MM.1S (cell line): ENCODE data around the gene BTBD9.

Source experiments
- DNase-seq: peaks from one replicate; pipeline ENCODE4 v3.0.0-alpha.2; 2015
- H2AFZ ChIP-seq: fragments of 300-600 bp; sonication (generic); 2 replicates; pipeline ENCODE4 v1.6.0; 2016; ENCODE audit warnings: antibody characterized with exemption, low read length
- H3F3A ChIP-seq: fragments of 300-600 bp; sonication (generic); 2 replicates; pipeline ENCODE4 v1.6.1; 2016; ENCODE audit warnings: mild to moderate bottlenecking, antibody characterized with exemption, low read length, moderate library complexity, mixed read lengths; ENCODE audit not compliant: insufficient read depth
- H3K27ac ChIP-seq: fragments of 300-600 bp; sonication (generic); 2 replicates; pipeline ENCODE4 v1.5.1; 2016; ENCODE audit warnings: mild to moderate bottlenecking, low read length
- H3K27me3 ChIP-seq: fragments of 300-600 bp; sonication (generic); replicated peaks from 2 replicates; pipeline ENCODE4 v1.6.0; 2016; ENCODE audit warnings: low read length; ENCODE audit not compliant: insufficient read depth
- H3K36me3 ChIP-seq: fragments of 300-600 bp; sonication (generic); replicated peaks from 2 replicates; pipeline ENCODE4 v1.6.1; 2016; ENCODE audit warnings: mild to moderate bottlenecking, low read length, mixed read lengths; ENCODE audit not compliant: insufficient read depth
- H3K4me1 ChIP-seq: fragments of 300-600 bp; sonication (generic); 2 replicates; pipeline ENCODE4 v1.6.1; 2016; ENCODE audit warnings: low read length, mixed read lengths
- H3K4me2 ChIP-seq: fragments of 300-600 bp; sonication (generic); 2 replicates; pipeline ENCODE4 v1.6.0; 2016; ENCODE audit warnings: low read depth, low read length
- H3K4me3 ChIP-seq: fragments of 300-600 bp; sonication (generic); 2 replicates; pipeline ENCODE4 v1.5.1; 2016; ENCODE audit warnings: low read length, mixed read lengths
- H3K79me2 ChIP-seq: fragments of 300-600 bp; sonication (generic); 2 replicates; pipeline ENCODE4 v1.6.1; 2016; ENCODE audit warnings: mixed run types, low read length, mixed read lengths
- H3K9ac ChIP-seq: fragments of 300-600 bp; sonication (generic); 2 replicates; pipeline ENCODE4 v1.6.1; 2016; ENCODE audit warnings: low read length, mixed read lengths
- H3K9me2 ChIP-seq: fragments of 300-600 bp; sonication (generic); replicated peaks from 2 replicates; pipeline ENCODE4 v1.6.1; 2016; ENCODE audit warnings: mild to moderate bottlenecking, low read length, mixed read lengths; ENCODE audit not compliant: insufficient read depth
- H3K9me3 ChIP-seq: fragments of 300-600 bp; sonication (generic); replicated peaks from 2 replicates; pipeline ENCODE4 v1.6.1; 2016; ENCODE audit warnings: mild to moderate bottlenecking, low read length, mixed read lengths; ENCODE audit not compliant: insufficient read depth
- H4K20me1 ChIP-seq: fragments of 300-600 bp; sonication (generic); 2 replicates; pipeline ENCODE4 v1.6.1; 2016; ENCODE audit warnings: mild to moderate bottlenecking, low read length, moderate library complexity, mixed read lengths; ENCODE audit not compliant: insufficient read depth
- CTCF ChIP-seq: fragments of 300-600 bp; sonication (generic); IDR thresholded peaks from 2 replicates; pipeline ENCODE4 v1.5.1; 2016; ENCODE audit warnings: antibody characterized with exemption, low read length, mixed read lengths
- EZH2 ChIP-seq: fragments of 300-600 bp; sonication (generic); optimal IDR thresholded peaks from 2 replicates; pipeline ENCODE3; 2017; ENCODE audit warnings: low read depth, mild to moderate bottlenecking, antibody characterized with exemption, low read length, mixed read lengths
- EZH2phosphoT487 ChIP-seq: fragments of 300-600 bp; sonication (generic); IDR thresholded peaks from 2 replicates; pipeline ENCODE4 v1.6.1; 2018; ENCODE audit warnings: antibody characterized with exemption, low read length

BTBD9 gene

GRCh38 chr6:38172739-38173410, 466.9 kb downstream of the BTBD9 start:
- Histone ChIP-seq H3K4me3 (no peak overlapping the region), H4K20me1 (no peaks in the 10 kb centered on the region), H3K79me2 (no peaks in the 10 kb centered on the region), H3K9me2 (no peaks in the 10 kb centered on the region), H3K27ac (no peak overlapping the region), H3K9me3 (no peaks in the 10 kb centered on the region), H3K9ac (no peak overlapping the region), H3K27me3 (no peaks in the 10 kb centered on the region), H3K4me2 (no peak overlapping the region), H3K4me1 (no peaks in the 10 kb centered on the region), H3K36me3 (no peaks in the 10 kb centered on the region), H3F3A (no peaks in the 10 kb centered on the region), H2AFZ (no peak overlapping the region)
- no peak for TF ChIP-seq EZH2phosphoT487
- no peak for TF ChIP-seq EZH2
- TF ChIP-seq CTCF = no peak
- no peak for DNase-seq

GRCh38 chr6:38171997-38172738, 467.6 kb downstream of the BTBD9 start:
- H3K9ac ChIP-seq = no peak overlapping the region
- H3K36me3 ChIP-seq = no peaks in the 10 kb centered on the region
- no peak for TF ChIP-seq CTCF
- TF ChIP-seq EZH2phosphoT487 = no peak
- no peak for TF ChIP-seq EZH2
- H3F3A ChIP-seq = no peaks in the 10 kb centered on the region
- H3K27ac ChIP-seq = no peak overlapping the region
- no peak overlapping the region for H3K4me2 ChIP-seq
- no peaks in the 10 kb centered on the region for H3K9me3 ChIP-seq
- no peaks in the 10 kb centered on the region for H3K79me2 ChIP-seq
- no peaks in the 10 kb centered on the region for H3K4me1 ChIP-seq
- DNase-seq = no peak
- no peaks in the 10 kb centered on the region for H4K20me1 ChIP-seq
- H3K4me3 ChIP-seq = no peak overlapping the region
- H3K27me3 ChIP-seq = no peaks in the 10 kb centered on the region
- no peak overlapping the region for H2AFZ ChIP-seq
- no peaks in the 10 kb centered on the region for H3K9me2 ChIP-seq

- Histone ChIP-seq H3K4me3 (no peak overlapping the region), H3K4me2 (no peak overlapping the region), H3K79me2 (no peaks in the 10 kb centered on the region), H3K9me2 (no peaks in the 10 kb centered on the region), H3F3A (no peaks in the 10 kb centered on the region), H3K9ac (no peak overlapping the region), H3K27me3 (no peaks in the 10 kb centered on the region), H3K27ac (no peak overlapping the region), H3K36me3 (no peaks in the 10 kb centered on the region), H2AFZ (no peak overlapping the region), H3K9me3 (no peaks in the 10 kb centered on the region), H4K20me1 (no peaks in the 10 kb centered on the region), H3K4me1 (no peaks in the 10 kb centered on the region)
- no peak for DNase-seq
- TF ChIP-seq EZH2 (no peak), EZH2phosphoT487 (no peak), CTCF (no peak)
Observed at GRCh38 chr6:38170666-38171355, 468.9 kb downstream of the BTBD9 start.
